Panc1 (cell line): ENCODE results near the gene STARD5.

Experiments
- TF ChIP-seq, protein P1 (sequence below): fragments of 450-650 bp; IDR thresholded peaks from 2 replicates; pipeline ENCODE4 v1.5.1; 2017; ENCODE audit warnings: mild to moderate bottlenecking
- TF ChIP-seq, protein P2 (sequence below), 2 experiments: IDR thresholded peaks; 2 replicates each; pipeline ENCODE4 v1.6.1; 2011 to 2012; ENCODE audit warnings: low read depth in 2 of 2, control low read depth in 1 of 2, low read length in 1 of 2, mild to moderate bottlenecking in 1 of 2, moderate library complexity in 1 of 2; ENCODE audit not compliant: insufficient read depth in 1 of 2

DNA sequence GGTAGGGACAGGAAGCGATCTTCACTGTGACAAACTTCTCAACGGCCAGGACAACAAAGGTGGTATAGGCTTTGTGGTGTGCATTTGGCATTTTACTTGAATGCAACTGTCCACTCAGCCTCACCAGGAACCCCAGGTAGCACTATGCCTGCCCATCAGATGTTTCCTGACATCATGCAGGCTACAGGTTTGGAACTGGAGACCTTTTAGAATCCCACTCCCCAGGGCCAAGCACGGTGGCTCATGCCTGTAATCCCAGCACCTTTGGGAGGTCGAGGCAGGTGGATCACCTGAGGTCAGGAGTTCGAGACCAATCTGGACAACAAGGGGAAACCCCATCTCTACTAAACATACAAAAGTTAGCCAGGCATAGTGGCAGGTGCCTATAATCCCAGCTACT, 9.6 kb downstream of the STARD5 start:
- TF ChIP-seq, protein P1, sequence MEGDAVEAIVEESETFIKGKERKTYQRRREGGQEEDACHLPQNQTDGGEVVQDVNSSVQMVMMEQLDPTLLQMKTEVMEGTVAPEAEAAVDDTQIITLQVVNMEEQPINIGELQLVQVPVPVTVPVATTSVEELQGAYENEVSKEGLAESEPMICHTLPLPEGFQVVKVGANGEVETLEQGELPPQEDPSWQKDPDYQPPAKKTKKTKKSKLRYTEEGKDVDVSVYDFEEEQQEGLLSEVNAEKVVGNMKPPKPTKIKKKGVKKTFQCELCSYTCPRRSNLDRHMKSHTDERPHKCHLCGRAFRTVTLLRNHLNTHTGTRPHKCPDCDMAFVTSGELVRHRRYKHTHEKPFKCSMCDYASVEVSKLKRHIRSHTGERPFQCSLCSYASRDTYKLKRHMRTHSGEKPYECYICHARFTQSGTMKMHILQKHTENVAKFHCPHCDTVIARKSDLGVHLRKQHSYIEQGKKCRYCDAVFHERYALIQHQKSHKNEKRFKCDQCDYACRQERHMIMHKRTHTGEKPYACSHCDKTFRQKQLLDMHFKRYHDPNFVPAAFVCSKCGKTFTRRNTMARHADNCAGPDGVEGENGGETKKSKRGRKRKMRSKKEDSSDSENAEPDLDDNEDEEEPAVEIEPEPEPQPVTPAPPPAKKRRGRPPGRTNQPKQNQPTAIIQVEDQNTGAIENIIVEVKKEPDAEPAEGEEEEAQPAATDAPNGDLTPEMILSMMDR = no peak
- TF ChIP-seq, protein P2, sequence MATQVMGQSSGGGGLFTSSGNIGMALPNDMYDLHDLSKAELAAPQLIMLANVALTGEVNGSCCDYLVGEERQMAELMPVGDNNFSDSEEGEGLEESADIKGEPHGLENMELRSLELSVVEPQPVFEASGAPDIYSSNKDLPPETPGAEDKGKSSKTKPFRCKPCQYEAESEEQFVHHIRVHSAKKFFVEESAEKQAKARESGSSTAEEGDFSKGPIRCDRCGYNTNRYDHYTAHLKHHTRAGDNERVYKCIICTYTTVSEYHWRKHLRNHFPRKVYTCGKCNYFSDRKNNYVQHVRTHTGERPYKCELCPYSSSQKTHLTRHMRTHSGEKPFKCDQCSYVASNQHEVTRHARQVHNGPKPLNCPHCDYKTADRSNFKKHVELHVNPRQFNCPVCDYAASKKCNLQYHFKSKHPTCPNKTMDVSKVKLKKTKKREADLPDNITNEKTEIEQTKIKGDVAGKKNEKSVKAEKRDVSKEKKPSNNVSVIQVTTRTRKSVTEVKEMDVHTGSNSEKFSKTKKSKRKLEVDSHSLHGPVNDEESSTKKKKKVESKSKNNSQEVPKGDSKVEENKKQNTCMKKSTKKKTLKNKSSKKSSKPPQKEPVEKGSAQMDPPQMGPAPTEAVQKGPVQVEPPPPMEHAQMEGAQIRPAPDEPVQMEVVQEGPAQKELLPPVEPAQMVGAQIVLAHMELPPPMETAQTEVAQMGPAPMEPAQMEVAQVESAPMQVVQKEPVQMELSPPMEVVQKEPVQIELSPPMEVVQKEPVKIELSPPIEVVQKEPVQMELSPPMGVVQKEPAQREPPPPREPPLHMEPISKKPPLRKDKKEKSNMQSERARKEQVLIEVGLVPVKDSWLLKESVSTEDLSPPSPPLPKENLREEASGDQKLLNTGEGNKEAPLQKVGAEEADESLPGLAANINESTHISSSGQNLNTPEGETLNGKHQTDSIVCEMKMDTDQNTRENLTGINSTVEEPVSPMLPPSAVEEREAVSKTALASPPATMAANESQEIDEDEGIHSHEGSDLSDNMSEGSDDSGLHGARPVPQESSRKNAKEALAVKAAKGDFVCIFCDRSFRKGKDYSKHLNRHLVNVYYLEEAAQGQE (IDR thresholded peaks at IDR 0.05; ENCODE audit: insufficient read depth in 1 of 2, low read depth in 2 of 2, low read length in 1 of 2) = no peak
